GM12878 (cell line): ENCODE results near the gene CFAP70. TPM values are rescaled to one million over a fixed set of nuclear protein-coding genes. Genes with fewer than 3 reads are reported as not detected.

Experiments used
- CBFB ChIP-seq: IDR thresholded peaks from 2 replicates; pipeline ENCODE4 v1.6.1; 2016; ENCODE audit warnings: antibody characterized with exemption, low read depth
- CHD1 ChIP-seq: IDR thresholded peaks from 2 replicates; pipeline ENCODE4 v1.6.1; 2012; ENCODE audit warnings: low read depth, low read length, improper control_type of control experiment
- CHD2 ChIP-seq: IDR thresholded peaks from 2 replicates; pipeline ENCODE4 v1.6.1; 2011; ENCODE audit warnings: low read depth, low read length, improper control_type of control experiment, borderline replicate concordance
- CUX1 ChIP-seq: IDR thresholded peaks from 2 replicates; pipeline ENCODE4 v1.6.1; 2012; ENCODE audit warnings: improper control_type of control experiment, low read depth, low read length; ENCODE audit not compliant: insufficient replicate concordance
- HCFC1 ChIP-seq: fragments of 150-350 bp; IDR thresholded peaks from 2 replicates; pipeline ENCODE4 v1.6.1; 2014; ENCODE audit warnings: low read length
- HDAC2 ChIP-seq: fragments of 200-600 bp; sonication (generic); IDR thresholded peaks from 2 replicates; pipeline ENCODE4 v1.6.1; 2017
- MEF2B ChIP-seq: fragments of 450-650 bp; IDR thresholded peaks from 2 replicates; pipeline ENCODE4 v1.6.1; 2018; ENCODE audit warnings: mild to moderate bottlenecking, moderate library complexity; ENCODE audit not compliant: partially characterized antibody, poor library complexity, severe bottlenecking
- NR2F1 ChIP-seq: fragments of 450-650 bp; conservative IDR thresholded peaks from 2 replicates; pipeline ENCODE4 v1.6.1; 2017; ENCODE audit warnings: mild to moderate bottlenecking
- PAX5 ChIP-seq: IDR thresholded peaks from 2 replicates; pipeline ENCODE4 v1.6.1; 2011; ENCODE audit warnings: low read depth, low read length, borderline replicate concordance
- PBX3 ChIP-seq: IDR thresholded peaks from 2 replicates; pipeline ENCODE4 v1.6.1; 2011; ENCODE audit warnings: mild to moderate bottlenecking, low read depth, low read length, moderate library complexity; ENCODE audit not compliant: insufficient replicate concordance
- STAT3 ChIP-seq: IDR thresholded peaks from 2 replicates; pipeline ENCODE4 v1.6.1; 2011; ENCODE audit warnings: low read depth, low read length, improper control_type of control experiment
- SUZ12 ChIP-seq: fragments of 200-600 bp; sonication (generic); IDR thresholded peaks from one replicate; pipeline ENCODE4 v1.6.1; 2018; ENCODE audit warnings: antibody characterized with exemption, mild to moderate bottlenecking; ENCODE audit not compliant: unreplicated experiment
- TAF1 ChIP-seq: IDR thresholded peaks from 2 replicates; pipeline ENCODE4 v1.6.1; 2011; ENCODE audit warnings: mild to moderate bottlenecking, low read depth, low read length, borderline replicate concordance
- TCF3 ChIP-seq: IDR thresholded peaks from 2 replicates; pipeline ENCODE4 v1.6.1; 2012; ENCODE audit warnings: low read depth, mild to moderate bottlenecking, low read length, borderline replicate concordance; ENCODE audit not compliant: insufficient read depth
- ZBTB33 ChIP-seq: fragments of 450-650 bp; IDR thresholded peaks from 2 replicates; pipeline ENCODE4 v1.6.1; 2017; ENCODE audit warnings: mild to moderate bottlenecking
- ZNF592 ChIP-seq: fragments of 450-650 bp; IDR thresholded peaks from 2 replicates; pipeline ENCODE4 v1.6.1; 2017; ENCODE audit warnings: mild to moderate bottlenecking, moderate library complexity
- polyA plus RNA-seq, 11 experiments: library from polyadenylated mRNA; depleted of rRNA in 4 of 11; unstranded in 6 of 11; stranded (reverse) in 5 of 11; fragments of >200 nt; fragmentation: Nextera tagmentation in 4 of 11; fragmentation: Illumina TruSeq in 1 of 11; extraction: Ambion mirVana in 4 of 11; extraction: Trizol in 1 of 11; gene quantifications; 1 replicate in 1 of 11; 2 replicates in 10 of 11; pipeline versions ENCODE4 v1.2.1 to v1.2.3, GENCODE V29; 2011 to 2016; ENCODE audit warnings: inconsistent platforms in 2 of 11, missing spikeins in 2 of 11, low read depth in 1 of 11
- total RNA-seq, 4 experiments: library from RNA; depleted of rRNA in 3 of 4; stranded (reverse); fragments of >200 nt in 3 of 4; fragmentation: Illumina TruSeq in 1 of 4; extraction: Trizol in 1 of 4; gene quantifications; 2 replicates each; pipeline versions ENCODE4 v1.2.1 to v1.2.3, GENCODE V29; 2013 to 2021

CFAP70 gene
- total and polyA plus RNA-seq, 10 of the 15 experiments (the other 5 are each of a cell fraction or from before 2014, with no cell fraction given), result 0.21 to 1.1 (median 0.42) TPM

GRCh38 chr10:73246646-73247508 is 111.8 kb downstream of the CFAP70 start, which contains the start of gene DNAJC9 (continued):
- no peak for TF ChIP-seq STAT3
- no peak for TF ChIP-seq SUZ12
- TF ChIP-seq TCF3, result 0 out of 2 replicates have a peak, but pooled peaks have one; percentile 73
- TF ChIP-seq CBFB, result peak; percentile 86; the same call in 1 of the 2 replicates
- peak; percentile 61 for TF ChIP-seq CHD2
- TF ChIP-seq ZBTB33, result no peak
- TF ChIP-seq PBX3, result no peak
- TF ChIP-seq ZNF592, result no peak
- TF ChIP-seq CUX1, result no peak
- peak; percentile 28 for TF ChIP-seq MEF2B
- TF ChIP-seq PAX5, result peak; percentile 13; the same call in 1 of the 2 replicates
- peak; percentile 60 for TF ChIP-seq NR2F1
- TF ChIP-seq CHD1, result no peak
- no peak for TF ChIP-seq HDAC2
- peak; percentile 62 for TF ChIP-seq HCFC1
- TF ChIP-seq TAF1, result peak; percentile 90
